Measurements from ENCODE around the gene NAA38. TPM values are rescaled to one million over a fixed set of nuclear protein-coding genes. Genes with fewer than 3 reads are reported as not detected.

NAA38 gene
- polyA plus RNA-seq, 4 donors = 40.1 to 142 (median 73.4) TPM

- FAIRE-seq = no peak
- Histone ChIP-seq H3K4me1 (ENCODE audit: control insufficient read depth in 3 of 3, insufficient read depth in 2 of 3, low read depth in 1 of 3, low read length in 2 of 3) (peaks cover 0 to 15% (median 4%) of the 10 kb centered on the region in 3 donors), H3K27ac (ENCODE audit: low read depth in 1 of 3, low read length in 2 of 3) (no peak overlapping the region), H3K36me3 (ENCODE audit: control insufficient read depth in 3 of 3, insufficient read depth in 2 of 3, low read depth in 1 of 3, low read length in 3 of 3) (peaks cover 17 to 80% (median 18%) of the 10 kb centered on the region in 3 donors), H3K27me3 (ENCODE audit: control insufficient read depth in 3 of 3, insufficient read depth in 3 of 3, low read length in 3 of 3) (no peaks in the 10 kb centered on the region), H3K4me3 (ENCODE audit: low read depth in 1 of 3, low read length in 3 of 3) (no peak overlapping the region), H3K9me3 (ENCODE audit: control insufficient read depth in 2 of 2, insufficient read depth in 1 of 2, low read depth in 1 of 2, low read length in 1 of 2) (no peaks in the 10 kb centered on the region)
- 81% methylated on average over 15 to 20 of the region's 20 CpGs for WGBS, 3 donors
- DNase-seq = no peak
These were observed 9.2 kb downstream of the NAA38 start for GRCh38 chr17:7848131-7848579.

DNA sequence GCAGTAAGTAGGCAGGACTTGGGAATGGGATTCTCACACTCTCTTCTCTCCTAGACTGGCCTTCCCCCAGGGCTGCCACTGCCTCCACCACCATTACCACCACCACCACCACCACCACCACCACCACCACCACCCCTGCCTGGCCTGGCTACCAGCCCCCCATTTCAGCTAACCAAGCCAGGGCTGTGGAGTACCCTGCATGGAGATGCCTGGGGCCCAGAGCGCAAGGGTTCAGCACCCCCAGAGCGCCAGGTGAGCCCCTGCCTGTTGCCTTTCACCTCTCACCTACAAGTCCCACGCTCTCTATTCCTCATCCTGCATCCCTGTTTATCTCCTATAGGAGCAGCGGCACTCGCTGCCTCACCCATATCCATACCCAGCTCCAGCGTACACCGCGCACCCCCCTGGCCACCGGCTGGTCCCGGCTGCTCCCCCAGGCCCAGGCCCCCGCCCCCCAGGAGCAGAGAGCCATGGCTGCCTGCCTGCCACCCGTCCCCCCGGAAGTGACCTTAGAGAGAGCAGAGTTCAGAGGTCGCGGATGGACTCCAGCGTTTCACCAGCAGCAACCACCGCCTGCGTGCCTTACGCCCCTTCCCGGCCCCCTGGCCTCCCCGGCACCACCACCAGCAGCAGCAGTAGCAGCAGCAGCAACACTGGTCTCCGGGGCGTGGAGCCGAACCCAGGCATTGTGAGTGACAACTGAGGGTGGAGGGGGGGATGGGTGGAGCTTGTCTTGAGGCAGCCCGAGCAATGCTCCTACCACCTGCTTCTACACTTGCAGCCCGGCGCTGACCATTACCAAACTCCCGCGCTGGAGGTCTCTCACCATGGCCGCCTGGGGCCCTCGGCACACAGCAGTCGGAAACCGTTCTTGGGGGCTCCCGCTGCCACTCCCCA, 10.3 kb downstream of the NAA38 start:
- no peak for FAIRE-seq
- WGBS, 3 donors = 82 to 87% (median 87%) methylated on average over 29 to 34 of the region's 34 CpGs
- no peak overlapping the region for H3K4me3 ChIP-seq (ENCODE audit: low read depth in 1 of 3, low read length in 3 of 3)
- no peaks in the 10 kb centered on the region for H3K9me3 ChIP-seq (ENCODE audit: control insufficient read depth in 2 of 2, insufficient read depth in 1 of 2, low read depth in 1 of 2, low read length in 1 of 2)
- DNase-seq = no peak
- no peaks in the 10 kb centered on the region for H3K27me3 ChIP-seq (ENCODE audit: control insufficient read depth in 3 of 3, insufficient read depth in 3 of 3, low read length in 3 of 3)
- no peak overlapping the region for H3K27ac ChIP-seq (ENCODE audit: low read depth in 1 of 3, low read length in 2 of 3)
- peaks cover 13 to 68% (median 15%) of the 10 kb centered on the region in 3 donors for H3K36me3 ChIP-seq (ENCODE audit: control insufficient read depth in 3 of 3, insufficient read depth in 2 of 3, low read depth in 1 of 3, low read length in 3 of 3)
- peaks cover 0 to 18% (median 4%) of the 10 kb centered on the region in 3 donors for H3K4me1 ChIP-seq (ENCODE audit: control insufficient read depth in 3 of 3, insufficient read depth in 2 of 3, low read depth in 1 of 3, low read length in 2 of 3)

- Histone ChIP-seq H3K36me3 (ENCODE audit: control insufficient read depth in 3 of 3, insufficient read depth in 2 of 3, low read depth in 1 of 3, low read length in 3 of 3) (peaks cover 13 to 61% (median 15%) of the 10 kb centered on the region in 3 donors), H3K27me3 (ENCODE audit: control insufficient read depth in 3 of 3, insufficient read depth in 3 of 3, low read length in 3 of 3) (no peaks in the 10 kb centered on the region), H3K9me3 (ENCODE audit: control insufficient read depth in 2 of 2, insufficient read depth in 1 of 2, low read depth in 1 of 2, low read length in 1 of 2) (no peaks in the 10 kb centered on the region), H3K4me3 (ENCODE audit: low read depth in 1 of 3, low read length in 3 of 3) (no peak overlapping the region), H3K27ac (ENCODE audit: low read depth in 1 of 3, low read length in 2 of 3) (no peak overlapping the region), H3K4me1 (ENCODE audit: control insufficient read depth in 3 of 3, insufficient read depth in 2 of 3, low read depth in 1 of 3, low read length in 2 of 3) (peaks cover 0 to 16% (median 4%) of the 10 kb centered on the region in 3 donors)
- no peak for FAIRE-seq
- no peak for DNase-seq
- WGBS, 3 donors = 86 to 87% (median 87%) methylated on average over 22 of the region's 22 CpGs
These were observed 11.2 kb downstream of the NAA38 start for GRCh38 chr17:7846063-7846735.

DNA sequence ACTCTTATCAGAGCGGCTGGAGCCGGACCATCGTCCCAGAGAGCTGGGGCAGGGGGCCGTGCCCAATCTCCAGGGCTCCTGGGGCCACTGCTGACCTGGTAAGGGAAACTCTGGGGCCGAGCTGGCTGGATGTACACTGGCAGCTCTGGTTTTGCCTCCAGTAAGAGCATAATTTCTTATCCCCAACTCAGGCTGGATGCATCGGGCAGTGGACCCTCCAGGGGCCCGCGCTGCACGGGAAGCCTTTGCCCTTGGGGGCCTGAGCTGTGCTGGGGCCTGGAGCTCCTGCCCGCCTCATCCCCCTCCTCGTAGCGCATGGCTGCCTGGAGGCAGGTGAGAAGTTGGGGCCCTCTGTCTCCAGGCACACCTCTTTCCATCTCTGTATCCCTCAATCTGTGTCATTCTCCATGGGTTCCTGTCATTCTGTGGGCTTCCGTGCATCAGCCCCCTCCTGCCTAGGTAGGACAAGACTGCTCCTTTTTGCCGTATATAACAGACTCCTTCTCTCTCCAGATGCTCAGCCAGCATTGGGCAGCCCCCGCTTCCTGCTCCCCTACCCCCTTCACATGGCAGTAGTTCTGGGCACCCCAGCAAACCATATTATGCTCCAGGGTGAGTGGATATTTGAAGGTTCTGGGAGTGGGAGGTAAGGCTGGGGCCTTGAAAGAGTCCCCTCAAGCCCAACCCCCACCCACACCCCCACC, 11.8 kb downstream of the NAA38 start:
- 68 to 79% (median 69%) methylated on average over 14 to 15 of the region's 15 CpGs for WGBS, 3 donors
- H3K27me3 ChIP-seq (ENCODE audit: control insufficient read depth in 3 of 3, insufficient read depth in 3 of 3, low read length in 3 of 3) = no peaks in the 10 kb centered on the region
- H3K9me3 ChIP-seq (ENCODE audit: control insufficient read depth in 2 of 2, insufficient read depth in 1 of 2, low read depth in 1 of 2, low read length in 1 of 2) = no peaks in the 10 kb centered on the region
- H3K36me3 ChIP-seq (ENCODE audit: control insufficient read depth in 3 of 3, insufficient read depth in 2 of 3, low read depth in 1 of 3, low read length in 3 of 3) = peaks cover 11 to 54% (median 15%) of the 10 kb centered on the region in 3 donors
- DNase-seq = no peak
- peak overlapping the region in 2 of 3 donors; percentile 71 to 84 for H3K4me3 ChIP-seq (ENCODE audit: low read depth in 1 of 3, low read length in 3 of 3)
- peak overlapping the region in 2 of 3 donors; percentile 50 to 94 for H3K27ac ChIP-seq (ENCODE audit: low read depth in 1 of 3, low read length in 2 of 3)
- no peak for FAIRE-seq
- H3K4me1 ChIP-seq (ENCODE audit: control insufficient read depth in 3 of 3, insufficient read depth in 2 of 3, low read depth in 1 of 3, low read length in 2 of 3) = peaks cover 0 to 23% (median 10%) of the 10 kb centered on the region in 3 donors

DNA sequence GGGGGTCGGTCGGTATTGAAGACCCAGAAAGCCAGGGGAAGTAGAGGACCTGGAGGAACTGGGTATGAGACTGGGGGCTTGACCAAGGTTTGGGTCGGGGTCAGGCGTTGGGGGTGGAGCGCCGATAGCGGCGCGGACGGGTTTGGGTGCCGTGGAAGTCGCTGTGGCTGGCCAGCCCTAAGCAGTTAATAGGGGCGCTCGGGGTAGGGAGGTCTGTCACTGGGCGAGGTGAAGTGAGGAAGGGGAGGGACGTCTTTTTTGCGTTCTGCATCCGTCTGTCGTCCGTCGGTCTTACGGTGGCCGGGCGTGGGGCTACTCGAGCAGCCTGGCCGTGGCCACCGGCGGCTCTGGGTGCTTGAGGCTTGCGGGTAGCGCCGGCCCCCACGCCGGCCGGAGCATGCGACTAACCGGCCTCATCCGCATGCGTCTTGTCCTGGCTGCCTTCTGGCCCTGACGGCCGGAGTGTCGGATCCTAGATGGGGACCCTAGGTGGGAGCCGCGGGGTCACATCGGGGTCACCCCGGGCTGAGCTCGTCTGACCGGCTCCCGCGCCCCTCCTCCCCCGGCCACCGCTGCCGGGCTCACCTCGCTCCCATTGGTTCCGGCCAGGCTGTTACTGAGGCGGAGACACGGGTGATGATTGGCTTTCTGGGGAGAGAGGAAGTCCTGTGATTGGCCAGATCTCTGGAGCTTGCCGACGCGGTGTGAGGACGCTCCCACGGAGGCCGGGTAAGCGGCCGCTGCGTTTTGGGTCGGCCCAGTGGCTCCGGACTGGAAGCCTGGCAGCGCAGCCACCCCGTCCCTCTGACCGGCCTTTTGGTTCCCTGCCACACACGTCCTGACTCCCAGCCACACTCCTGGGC, 12.8 kb downstream of the NAA38 start:
- Histone ChIP-seq H3K4me3 (ENCODE audit: low read depth in 1 of 3, low read length in 3 of 3) (peak overlapping the region; percentile 62 to 84 (median 71)), H3K9me3 (ENCODE audit: control insufficient read depth in 2 of 2, insufficient read depth in 1 of 2, low read depth in 1 of 2, low read length in 1 of 2) (no peaks in the 10 kb centered on the region), H3K4me1 (ENCODE audit: control insufficient read depth in 3 of 3, insufficient read depth in 2 of 3, low read depth in 1 of 3, low read length in 2 of 3) (peaks cover 4 to 33% (median 14%) of the 10 kb centered on the region in 3 donors), H3K27me3 (ENCODE audit: control insufficient read depth in 3 of 3, insufficient read depth in 3 of 3, low read length in 3 of 3) (no peaks in the 10 kb centered on the region), H3K36me3 (ENCODE audit: control insufficient read depth in 3 of 3, insufficient read depth in 2 of 3, low read depth in 1 of 3, low read length in 3 of 3) (peaks cover 10 to 50% (median 15%) of the 10 kb centered on the region in 3 donors), H3K27ac (ENCODE audit: low read depth in 1 of 3, low read length in 2 of 3) (peak overlapping the region; percentile 94 to 99 (median 96))
- FAIRE-seq (no peak), DNase-seq (peak; percentile 95 to 97)
- 0% methylated on average over 62 to 71 of the region's 71 CpGs for WGBS, 3 donors

DNA sequence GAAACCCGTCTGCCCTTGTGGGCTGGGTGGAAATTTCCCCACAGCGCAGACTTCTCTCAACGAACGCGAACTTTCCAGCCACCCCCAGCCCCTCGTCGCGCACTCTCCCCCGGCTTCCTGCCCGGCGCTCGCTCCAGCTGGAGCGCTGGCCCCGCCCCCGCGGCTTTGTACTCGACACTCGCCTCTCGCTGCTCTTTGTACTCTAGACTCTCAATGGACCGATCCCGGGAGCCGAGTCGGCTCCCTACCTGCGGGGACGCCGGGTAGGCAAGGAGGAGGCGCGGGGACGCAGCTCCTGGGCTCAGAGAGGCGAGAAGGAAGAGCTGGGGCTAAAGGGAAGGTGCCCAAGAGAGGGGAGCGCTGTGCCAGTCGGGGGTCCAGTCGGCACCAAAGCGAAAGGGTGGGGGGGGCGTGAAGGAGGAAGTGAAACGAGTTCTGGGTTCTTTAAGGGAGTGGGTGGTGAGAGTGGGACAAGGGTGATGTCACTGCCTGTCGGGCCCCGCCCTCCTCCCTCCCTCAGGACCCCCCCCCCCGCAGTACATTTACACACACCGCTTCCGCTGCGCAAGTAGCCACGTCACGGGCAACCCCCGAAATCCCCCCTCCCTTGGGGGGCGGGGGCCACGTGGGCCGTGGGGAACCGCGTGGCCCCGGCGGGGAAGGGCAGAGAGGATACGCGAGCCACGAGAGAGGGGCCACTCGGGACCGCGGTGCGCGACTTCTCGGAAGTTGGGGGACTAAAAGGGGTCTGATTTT, 13.6 kb downstream of the NAA38 start:
- Histone ChIP-seq H3K4me3 (ENCODE audit: low read depth in 1 of 3, low read length in 3 of 3) (peak overlapping the region; percentile 62 to 84 (median 71)), H3K36me3 (ENCODE audit: control insufficient read depth in 3 of 3, insufficient read depth in 2 of 3, low read depth in 1 of 3, low read length in 3 of 3) (peaks cover 10 to 41% (median 11%) of the 10 kb centered on the region in 3 donors), H3K4me1 (ENCODE audit: control insufficient read depth in 3 of 3, insufficient read depth in 2 of 3, low read depth in 1 of 3, low read length in 2 of 3) (peaks cover 4 to 41% (median 14%) of the 10 kb centered on the region in 3 donors), H3K9me3 (ENCODE audit: control insufficient read depth in 2 of 2, insufficient read depth in 1 of 2, low read depth in 1 of 2, low read length in 1 of 2) (no peaks in the 10 kb centered on the region), H3K27ac (ENCODE audit: low read depth in 1 of 3, low read length in 2 of 3) (peak overlapping the region; percentile 94 to 99 (median 96)), H3K27me3 (ENCODE audit: control insufficient read depth in 3 of 3, insufficient read depth in 3 of 3, low read length in 3 of 3) (no peaks in the 10 kb centered on the region)
- FAIRE-seq (no peak), DNase-seq (peak; percentile 93 to 97)
- 0 to 1% (median 0%) methylated on average over 44 to 61 of the region's 61 CpGs for WGBS, 3 donors

DNA sequence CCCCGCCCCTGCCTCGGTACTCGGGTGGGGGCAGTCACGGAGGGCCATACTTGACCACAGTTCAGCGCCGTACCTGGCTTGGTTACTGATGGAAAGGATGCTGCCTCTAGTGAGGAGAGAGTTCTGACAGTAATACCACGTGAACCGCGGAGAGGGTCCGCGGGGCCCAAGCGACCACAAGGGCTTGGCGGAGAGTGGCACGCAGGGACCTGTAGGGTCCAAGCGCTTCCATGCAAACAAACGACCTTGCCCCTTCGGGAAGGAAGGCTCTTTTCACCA, 14.2 kb downstream of the NAA38 start:
- H3K36me3 ChIP-seq (ENCODE audit: control insufficient read depth in 3 of 3, insufficient read depth in 2 of 3, low read depth in 1 of 3, low read length in 3 of 3) = peaks cover 9 to 36% (median 10%) of the 10 kb centered on the region in 3 donors
- WGBS, 3 donors = 0 to 1% (median 0%) methylated on average over 17 of the region's 17 CpGs
- H3K9me3 ChIP-seq (ENCODE audit: control insufficient read depth in 2 of 2, insufficient read depth in 1 of 2, low read depth in 1 of 2, low read length in 1 of 2) = no peaks in the 10 kb centered on the region
- H3K27me3 ChIP-seq (ENCODE audit: control insufficient read depth in 3 of 3, insufficient read depth in 3 of 3, low read length in 3 of 3) = no peaks in the 10 kb centered on the region
- H3K27ac ChIP-seq (ENCODE audit: low read depth in 1 of 3, low read length in 2 of 3) = peak overlapping the region; percentile 94 to 99 (median 96)
- peak overlapping the region; percentile 62 to 84 (median 71) for H3K4me3 ChIP-seq (ENCODE audit: low read depth in 1 of 3, low read length in 3 of 3)
- peaks cover 4 to 44% (median 14%) of the 10 kb centered on the region in 3 donors for H3K4me1 ChIP-seq (ENCODE audit: control insufficient read depth in 3 of 3, insufficient read depth in 2 of 3, low read depth in 1 of 3, low read length in 2 of 3)
- FAIRE-seq = no peak
- no peak for DNase-seq
